OCI-LY3 (cell line): Measurements from ENCODE around the gene MLLT10.

Experiments
- H2AFZ ChIP-seq: fragments of 200-600, 300-600 bp; shearing (Covaris generic); 2 replicates; pipeline ENCODE4 v1.6.0; 2014; ENCODE audit warnings: antibody characterized with exemption, low read depth, low read length
- H3K27ac ChIP-seq: fragments of 200-600, 300-600 bp; sonication (generic); 2 replicates; pipeline ENCODE4 v1.5.1; 2014; ENCODE audit warnings: mild to moderate bottlenecking, low read length, moderate library complexity, mixed read lengths
- H3K27me3 ChIP-seq: fragments of 200-600, 300-600 bp; sonication (generic); 2 replicates; pipeline ENCODE4 v1.6.1; 2014; ENCODE audit warnings: low read depth, low read length, mixed read lengths
- H3K36me3 ChIP-seq: fragments of 200-600, 300-600 bp; sonication (generic); replicated peaks from 2 replicates; pipeline ENCODE3; 2014; ENCODE audit warnings: low read depth, low read length, mixed read lengths
- H3K4me1 ChIP-seq: fragments of 300-600, 200-600 bp; sonication (generic); 2 replicates; pipeline ENCODE4 v1.6.1; 2014; ENCODE audit warnings: low read length, mixed read lengths
- H3K4me2 ChIP-seq: fragments of 200-600, 300-600 bp; sonication (generic); 2 replicates; pipeline ENCODE4 v1.6.1; 2014; ENCODE audit warnings: low read length, mixed read lengths
- H3K4me3 ChIP-seq: fragments of 300-600, 200-600 bp; sonication (generic); 2 replicates; pipeline ENCODE4 v1.5.1; 2014; ENCODE audit warnings: antibody characterized with exemption, mild to moderate bottlenecking, low read length, moderate library complexity
- H3K79me2 ChIP-seq: fragments of 300-600, 200-600 bp; shearing (Covaris generic); 2 replicates; pipeline ENCODE4 v1.6.1; 2014; ENCODE audit warnings: mild to moderate bottlenecking, low read length, mixed read lengths
- H3K9ac ChIP-seq: fragments of 300-600, 200-600 bp; shearing (Covaris generic); 2 replicates; pipeline ENCODE4 v1.6.0; 2014; ENCODE audit warnings: mild to moderate bottlenecking, low read length, moderate library complexity
- H3K9me3 ChIP-seq: fragments of 200-600, 300-600 bp; shearing (Covaris generic); 2 replicates; pipeline ENCODE4 v1.6.1; 2014; ENCODE audit warnings: low read length, mixed read lengths; ENCODE audit not compliant: insufficient read depth
- H4K20me1 ChIP-seq: fragments of 200-600, 300-600 bp; sonication (generic); 2 replicates; pipeline ENCODE4 v1.6.1; 2016; ENCODE audit warnings: low read length, mixed read lengths; ENCODE audit not compliant: insufficient read depth
- EZH2phosphoT487 ChIP-seq: fragments of 200-600 bp; shearing (Covaris generic); IDR thresholded peaks from 2 replicates; pipeline ENCODE4 v1.6.1; 2018; ENCODE audit warnings: antibody characterized with exemption, mixed run types, low read depth
- TF ChIP-seq, protein P1 (sequence below): fragments of 200-600, 300-600 bp; sonication (generic); IDR thresholded peaks from 2 replicates; pipeline ENCODE4 v1.5.1; 2014; ENCODE audit warnings: antibody characterized with exemption, low read length, low read depth

The MLLT10 gene

DNA sequence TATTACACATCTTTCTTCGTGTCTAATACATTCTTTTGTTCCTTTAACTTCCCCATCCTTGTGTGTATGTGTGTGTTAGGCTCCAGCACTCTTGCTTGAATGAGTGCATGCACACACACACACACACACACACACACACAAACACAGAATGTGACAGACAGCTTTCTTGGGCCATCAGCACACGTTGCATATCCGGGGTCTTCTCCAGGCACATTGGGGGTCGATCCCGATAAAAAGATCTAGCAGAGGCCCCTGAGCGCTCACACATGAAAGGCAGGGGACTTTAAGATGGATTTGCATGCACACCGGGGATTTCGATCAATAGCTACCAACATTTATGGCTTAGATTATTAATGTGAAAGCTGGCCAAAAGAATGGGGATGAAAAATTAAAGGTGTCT lies 13.1 kb upstream of the MLLT10 start:
- TF ChIP-seq EZH2phosphoT487, result no peak
- TF ChIP-seq, protein P1, sequence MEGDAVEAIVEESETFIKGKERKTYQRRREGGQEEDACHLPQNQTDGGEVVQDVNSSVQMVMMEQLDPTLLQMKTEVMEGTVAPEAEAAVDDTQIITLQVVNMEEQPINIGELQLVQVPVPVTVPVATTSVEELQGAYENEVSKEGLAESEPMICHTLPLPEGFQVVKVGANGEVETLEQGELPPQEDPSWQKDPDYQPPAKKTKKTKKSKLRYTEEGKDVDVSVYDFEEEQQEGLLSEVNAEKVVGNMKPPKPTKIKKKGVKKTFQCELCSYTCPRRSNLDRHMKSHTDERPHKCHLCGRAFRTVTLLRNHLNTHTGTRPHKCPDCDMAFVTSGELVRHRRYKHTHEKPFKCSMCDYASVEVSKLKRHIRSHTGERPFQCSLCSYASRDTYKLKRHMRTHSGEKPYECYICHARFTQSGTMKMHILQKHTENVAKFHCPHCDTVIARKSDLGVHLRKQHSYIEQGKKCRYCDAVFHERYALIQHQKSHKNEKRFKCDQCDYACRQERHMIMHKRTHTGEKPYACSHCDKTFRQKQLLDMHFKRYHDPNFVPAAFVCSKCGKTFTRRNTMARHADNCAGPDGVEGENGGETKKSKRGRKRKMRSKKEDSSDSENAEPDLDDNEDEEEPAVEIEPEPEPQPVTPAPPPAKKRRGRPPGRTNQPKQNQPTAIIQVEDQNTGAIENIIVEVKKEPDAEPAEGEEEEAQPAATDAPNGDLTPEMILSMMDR, result no peak
- no peak overlapping the region for H3K4me2 ChIP-seq

DNA sequence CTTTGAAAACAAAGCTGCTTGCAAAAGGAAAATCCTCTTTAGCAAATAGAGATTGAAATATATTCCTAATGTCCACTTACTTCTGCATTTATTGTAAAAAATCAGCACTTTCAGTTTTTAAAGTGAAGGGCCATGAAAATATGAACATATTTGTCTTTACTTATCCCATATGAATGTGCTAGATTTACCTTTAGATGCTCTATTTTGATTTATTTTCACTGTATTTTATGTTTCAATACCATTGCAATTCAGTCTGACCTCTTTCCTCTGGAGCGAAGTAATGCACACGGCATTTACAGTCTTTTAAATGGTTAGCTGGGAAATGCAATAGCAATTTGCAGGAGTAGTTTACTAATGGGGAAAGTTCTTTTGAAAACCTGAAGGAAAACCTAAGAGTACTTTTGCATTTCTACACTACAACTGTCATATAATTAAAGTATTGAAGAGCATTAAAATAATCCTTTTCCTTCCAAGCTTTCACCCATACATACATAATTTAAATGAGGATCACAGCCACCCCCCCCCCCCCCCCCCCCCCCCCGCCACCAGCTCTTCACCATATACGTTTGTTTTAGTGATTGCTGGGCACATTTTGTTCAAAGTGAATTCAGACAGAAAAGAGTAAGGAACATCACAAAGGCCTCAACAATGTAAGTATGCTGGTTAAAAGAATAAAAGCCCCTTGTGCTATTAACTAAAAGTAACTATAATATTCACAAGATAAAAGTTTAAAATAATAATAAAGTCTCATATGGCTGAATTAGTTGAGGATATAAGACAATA lies 12.1 kb upstream of the MLLT10 start:
- Histone ChIP-seq H3K9ac (no peak overlapping the region), H3K27me3 (peaks cover 11% of the 10 kb centered on the region), H3K4me1 (peaks cover 18% of the 10 kb centered on the region), H3K4me2 (no peak overlapping the region), H3K79me2 (no peaks in the 10 kb centered on the region), H2AFZ (no peak overlapping the region), H3K9me3 (no peaks in the 10 kb centered on the region), H3K36me3 (no peaks in the 10 kb centered on the region), H3K4me3 (no peak overlapping the region), H3K27ac (no peak overlapping the region), H4K20me1 (no peaks in the 10 kb centered on the region)
- TF ChIP-seq EZH2phosphoT487, result no peak
- TF ChIP-seq, protein P1, result no peak

More for the DNA sequence above, 13.1 kb upstream of the MLLT10 start:
- Histone ChIP-seq H3K4me1 (peaks cover 18% of the 10 kb centered on the region), H3K9me3 (no peaks in the 10 kb centered on the region), H3K36me3 (no peaks in the 10 kb centered on the region), H3K27ac (no peak overlapping the region), H3K79me2 (no peaks in the 10 kb centered on the region), H3K4me3 (no peak overlapping the region), H4K20me1 (no peaks in the 10 kb centered on the region), H2AFZ (no peak overlapping the region), H3K9ac (no peak overlapping the region), H3K27me3 (peaks cover 17% of the 10 kb centered on the region)

- Histone ChIP-seq H3K4me3 (no peak overlapping the region), H3K9ac (no peak overlapping the region), H3K79me2 (no peaks in the 10 kb centered on the region), H3K36me3 (no peaks in the 10 kb centered on the region), H2AFZ (no peak overlapping the region), H3K27me3 (peaks cover 17% of the 10 kb centered on the region), H3K4me1 (peaks cover 21% of the 10 kb centered on the region), H3K4me2 (no peak overlapping the region), H4K20me1 (no peaks in the 10 kb centered on the region), H3K9me3 (no peaks in the 10 kb centered on the region), H3K27ac (no peak overlapping the region)
- TF ChIP-seq, protein P1, result no peak
- TF ChIP-seq EZH2phosphoT487, result no peak
Observed at GRCh38 chr10:21522631-21523406, 11.2 kb upstream of the MLLT10 start.

GRCh38 chr10:21523557-21524008 lies 10.4 kb upstream of the MLLT10 start:
- Histone ChIP-seq H4K20me1 (no peaks in the 10 kb centered on the region), H3K4me3 (no peak overlapping the region), H3K36me3 (no peaks in the 10 kb centered on the region), H3K4me2 (no peak overlapping the region), H3K27me3 (peaks cover 23% of the 10 kb centered on the region), H3K9me3 (no peaks in the 10 kb centered on the region), H3K4me1 (peaks cover 15% of the 10 kb centered on the region), H3K79me2 (no peaks in the 10 kb centered on the region), H3K27ac (no peak overlapping the region), H3K9ac (no peak overlapping the region), H2AFZ (no peak overlapping the region)
- TF ChIP-seq EZH2phosphoT487, result no peak
- TF ChIP-seq, protein P1, result no peak
